Caco-2 (cell line): ENCODE data around the gene GOLGA6C. TPM values are rescaled to one million over a fixed set of nuclear protein-coding genes. Genes with fewer than 3 reads are reported as not detected.

Experiments used
- BruUV-seq: library from RNA; stranded (reverse); fragments of 400-500 nt; replicated peaks from 2 replicates; lab custom pipeline; 2021; lab: Mats Ljungman, UMichigan
- CTCF ChIA-PET: fragments of 300-600 bp; sonication (Branson Sonifier 250); formaldehyde crosslinking; loops from one replicate; lab custom pipeline; 2022; ENCODE audit warnings: antibody characterized with exemption; lab: Charles Lee
- POLR2A ChIA-PET: fragments of 300-600 bp; sonication (Branson Sonifier 250); formaldehyde crosslinking; loops from one replicate; lab custom pipeline; 2022; ENCODE audit warnings: antibody characterized with exemption; lab: Charles Lee
- DNase-seq, 2 experiments: peaks; one replicate each; pipeline versions ENCODE4 v3.0.0 to v3.0.0-alpha.2; 2020 to 2022
- H3K27me3 ChIP-seq: replicated peaks from 2 replicates; pipeline ENCODE4 v1.6.0; 2011; ENCODE audit warnings: low read length; ENCODE audit not compliant: control insufficient read depth, insufficient read depth
- H3K36me3 ChIP-seq: 2 replicates; pipeline ENCODE4 v1.5.1; 2011; ENCODE audit warnings: low read length; ENCODE audit not compliant: control insufficient read depth, insufficient read depth
- H3K4me1 ChIP-seq: fragments of 250-450 bp; sonication (Bioruptor Pico); 2 replicates; pipeline ENCODE4 v1.5.1; 2020; ENCODE audit warnings: mild to moderate bottlenecking
- H3K4me3 ChIP-seq: 2 replicates; pipeline ENCODE4 v1.5.1; 2011; ENCODE audit warnings: low read depth, mild to moderate bottlenecking, control low read depth, low read length
- H3K9me3 ChIP-seq: fragments of 250-450 bp; sonication (Bioruptor Pico); 2 replicates; pipeline ENCODE4 v1.5.1; 2020; ENCODE audit warnings: mild to moderate bottlenecking, moderate library complexity
- H3K27ac Mint-ChIP-seq: one replicate; pipeline ENCODE4 v1.8.0; 2022; ENCODE audit warnings: mixed read lengths; ENCODE audit not compliant: unreplicated experiment
- H3K27me3 Mint-ChIP-seq: one replicate; pipeline ENCODE4 v1.8.0; 2022; ENCODE audit warnings: mixed read lengths; ENCODE audit not compliant: insufficient read depth, unreplicated experiment
- H3K36me3 Mint-ChIP-seq: one replicate; pipeline ENCODE4 v1.8.0; 2022; ENCODE audit warnings: mild to moderate bottlenecking, mixed read lengths; ENCODE audit not compliant: insufficient read depth, unreplicated experiment
- H3K4me1 Mint-ChIP-seq: one replicate; pipeline ENCODE4 v1.8.0; 2022; ENCODE audit warnings: low read depth, mixed read lengths; ENCODE audit not compliant: unreplicated experiment
- H3K4me3 Mint-ChIP-seq: one replicate; pipeline ENCODE4 v1.8.0; 2022; ENCODE audit warnings: mild to moderate bottlenecking, moderate library complexity, mixed read lengths; ENCODE audit not compliant: unreplicated experiment
- H3K9me3 Mint-ChIP-seq: one replicate; pipeline ENCODE4 v1.8.0; 2022; ENCODE audit warnings: mixed read lengths; ENCODE audit not compliant: unreplicated experiment
- CTCF ChIP-seq, 2 experiments: fragments of 200-600 bp in 1 of 2; IDR thresholded peaks; 1 replicate in 1 of 2; 2 replicates in 1 of 2; pipeline versions ENCODE4 v1.5.1 to v1.8.0; 2011 to 2022; ENCODE audit warnings: antibody characterized with exemption in 1 of 2, control low read depth in 1 of 2, inconsistent platforms in 1 of 2, low read depth in 1 of 2, low read length in 1 of 2, mild to moderate bottlenecking in 1 of 2, moderate library complexity in 1 of 2; ENCODE audit not compliant: insufficient read depth in 1 of 2, severe bottlenecking in 1 of 2, unreplicated experiment in 1 of 2
- intact Hi-C: fragments of 100-400 bp; cut with micrococcal nuclease; formaldehyde crosslinking; loops from one replicate; pipeline ENCODE4 v1.10.0; 2022; ENCODE audit not compliant: unreplicated experiment
- total RNA-seq: library from RNA; stranded (reverse); gene quantifications from 2 replicates; pipeline ENCODE4 v1.2.3, GENCODE V29; 2022

Gene GOLGA6C
- total RNA-seq, 1 experiment from 2014 or later: not detected

DNA sequence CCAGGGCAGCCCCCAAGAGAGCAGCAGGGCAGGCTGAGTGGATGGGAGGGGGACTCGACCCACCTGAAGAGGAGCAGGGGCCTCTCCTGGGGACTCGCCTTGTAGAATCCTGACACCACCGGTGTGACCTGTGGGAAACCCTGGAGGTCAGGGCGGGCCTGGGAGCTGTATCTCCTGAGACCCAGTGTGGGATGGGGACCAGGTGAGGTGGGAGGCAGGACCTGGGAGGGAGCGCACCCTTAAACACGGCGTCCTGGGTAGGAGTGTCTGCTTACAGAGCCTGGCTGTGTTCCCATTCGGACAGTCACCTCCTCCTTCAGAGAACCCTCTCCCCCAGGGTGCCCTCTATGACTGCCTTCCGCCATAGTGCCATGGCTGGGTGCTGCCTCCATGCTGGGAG, 29.3 kb upstream of the GOLGA6C start:
- Histone ChIP-seq H3K4me3 (no peak overlapping the region), H3K9me3 (no peaks in the 10 kb centered on the region), H3K27me3 (no peaks in the 10 kb centered on the region), H3K4me1 (0 out of 2 replicates have a peak, but pooled peaks cover 5% of the 10 kb centered on the region), H3K36me3 (no peaks in the 10 kb centered on the region)
- no peak for TF ChIP-seq CTCF (IDR thresholded peaks at IDR 0.05; ENCODE audit: insufficient read depth in 1 of 2, low read depth in 1 of 2, low read length in 1 of 2, severe bottlenecking in 1 of 2, unreplicated experiment in 1 of 2)
- intact Hi-C loops: no loop called here
- H3K9me3 Mint-ChIP-seq: no peaks in the 10 kb centered on the region
- H3K27ac Mint-ChIP-seq: no peak overlapping the region
- DNase-seq: peak in 1 of 2 experiments; percentile 27
- ChIA-PET POLR2A (no interaction called here), CTCF (no interaction called here)
- H3K36me3 Mint-ChIP-seq: peaks cover 6% of the 10 kb centered on the region
- BruUV-seq: no TSS peak
- H3K4me1 Mint-ChIP-seq: no peaks in the 10 kb centered on the region
- H3K4me3 Mint-ChIP-seq: no peak overlapping the region
- no peaks in the 10 kb centered on the region for H3K27me3 Mint-ChIP-seq

DNA sequence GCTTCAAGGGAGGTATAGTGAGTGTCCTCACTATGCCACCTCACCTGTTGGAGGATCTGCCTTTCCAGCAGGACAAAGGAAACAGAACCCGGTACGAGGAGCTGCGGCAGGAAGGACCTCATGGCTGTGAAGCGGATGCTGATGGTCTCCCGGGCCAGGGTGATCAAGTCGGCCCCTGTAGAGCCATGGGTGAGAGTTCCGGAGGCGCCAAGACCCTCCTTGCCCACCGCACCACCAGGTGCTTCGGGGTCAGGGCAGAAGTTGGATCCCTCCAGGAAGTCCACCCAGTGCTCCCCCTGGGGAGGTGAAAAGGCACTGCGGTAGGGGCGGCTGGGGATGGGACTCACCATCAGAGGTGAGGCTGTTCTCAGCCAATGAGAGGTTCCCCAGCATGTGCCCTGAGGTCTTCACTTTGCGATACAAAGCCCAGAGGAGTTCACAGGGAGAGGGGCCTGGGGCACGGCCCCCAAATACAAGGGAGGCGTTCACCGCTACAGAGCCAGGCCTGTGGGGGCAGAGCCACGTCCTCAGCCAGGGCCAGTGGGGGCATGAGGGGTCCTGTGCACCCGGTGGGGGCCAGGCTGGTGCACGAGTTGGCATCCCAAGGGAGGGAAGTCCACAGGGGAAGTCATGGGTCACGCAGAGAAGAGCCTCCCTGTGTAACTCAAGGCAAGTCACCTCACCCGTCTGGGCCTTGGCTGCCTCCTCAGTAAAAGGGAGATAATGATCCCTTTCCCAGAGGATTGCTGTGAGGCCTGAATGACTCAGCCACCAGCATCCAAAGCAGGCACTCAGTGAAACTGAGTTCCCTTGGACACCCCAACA, 28.7 kb upstream of the GOLGA6C start:
- Histone ChIP-seq H3K9me3 (no peaks in the 10 kb centered on the region), H3K4me3 (no peak overlapping the region), H3K4me1 (0 out of 2 replicates have a peak, but pooled peaks cover 5% of the 10 kb centered on the region), H3K36me3 (no peaks in the 10 kb centered on the region), H3K27me3 (no peaks in the 10 kb centered on the region)
- H3K27ac Mint-ChIP-seq: no peak overlapping the region
- no peaks in the 10 kb centered on the region for H3K4me1 Mint-ChIP-seq
- H3K9me3 Mint-ChIP-seq: no peaks in the 10 kb centered on the region
- H3K4me3 Mint-ChIP-seq: no peak overlapping the region
- peaks cover 6% of the 10 kb centered on the region for H3K36me3 Mint-ChIP-seq
- intact Hi-C loops: no loop called here
- peak in 1 of 2 experiments; percentile 26 for DNase-seq
- ChIA-PET CTCF (no interaction called here), POLR2A (no interaction called here)
- BruUV-seq: no TSS peak
- no peak for TF ChIP-seq CTCF (IDR thresholded peaks at IDR 0.05; ENCODE audit: insufficient read depth in 1 of 2, low read depth in 1 of 2, low read length in 1 of 2, severe bottlenecking in 1 of 2, unreplicated experiment in 1 of 2)
- no peaks in the 10 kb centered on the region for H3K27me3 Mint-ChIP-seq

DNA sequence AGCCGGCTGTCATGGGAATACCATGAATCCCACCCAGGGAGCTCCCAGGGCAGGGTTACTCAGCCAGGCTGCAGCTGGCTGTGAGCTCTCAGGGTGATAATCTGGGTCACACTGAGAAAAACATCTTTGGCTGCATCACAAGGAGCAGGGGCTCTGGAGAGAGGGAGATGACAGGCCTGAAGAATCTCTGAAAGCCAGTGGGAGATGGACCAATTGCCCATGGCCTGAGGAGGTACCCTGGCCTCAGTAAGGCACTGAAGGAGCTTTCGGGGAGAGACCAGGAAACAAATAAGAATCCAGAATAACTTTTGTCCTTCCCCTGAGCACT, 28.2 kb upstream of the GOLGA6C start:
- Mint-ChIP-seq H3K4me1 (no peaks in the 10 kb centered on the region), H3K36me3 (peaks cover 6% of the 10 kb centered on the region), H3K9me3 (no peaks in the 10 kb centered on the region), H3K4me3 (no peak overlapping the region), H3K27me3 (no peaks in the 10 kb centered on the region), H3K27ac (no peak overlapping the region)
- TF ChIP-seq CTCF (IDR thresholded peaks at IDR 0.05; ENCODE audit: insufficient read depth in 1 of 2, low read depth in 1 of 2, low read length in 1 of 2, severe bottlenecking in 1 of 2, unreplicated experiment in 1 of 2): no peak
- 0 out of 2 replicates have a peak, but pooled peaks cover 5% of the 10 kb centered on the region for H3K4me1 ChIP-seq
- POLR2A ChIA-PET: no interaction called here
- no peaks in the 10 kb centered on the region for H3K27me3 ChIP-seq
- no peak overlapping the region for H3K4me3 ChIP-seq
- no peaks in the 10 kb centered on the region for H3K9me3 ChIP-seq
- no peaks in the 10 kb centered on the region for H3K36me3 ChIP-seq
- BruUV-seq: no TSS peak
- DNase-seq: no peak
- CTCF ChIA-PET: interaction anchor here (0.6 kb wide), 1 partner anchor 214 kb away, joined by 6 read pairs; no protein-coding TSS in a partner anchor
- intact Hi-C loops: no loop called here
